Endodermal cell (in vitro differentiated cells): Measurements from ENCODE around the gene SPDEF. TPM values are rescaled to one million over a fixed set of nuclear protein-coding genes. Genes with fewer than 3 reads are reported as not detected.

Experiments
- DNase-seq: peaks from one replicate; pipeline ENCODE4 v3.0.0-alpha.2; 2017
- H3K27ac ChIP-seq: 2 replicates; pipeline ENCODE4 v1.5.1; 2013; ENCODE audit warnings: mild to moderate bottlenecking, low read depth, low read length, moderate library complexity
- H3K27me3 ChIP-seq: 2 replicates; pipeline ENCODE4 v1.6.1; 2013; ENCODE audit warnings: mild to moderate bottlenecking, low read length, moderate library complexity; ENCODE audit not compliant: insufficient read depth, control insufficient read depth, poor library complexity, severe bottlenecking
- H3K36me3 ChIP-seq: 2 replicates; pipeline ENCODE4 v1.7.0; 2013; ENCODE audit warnings: mild to moderate bottlenecking, low read length, moderate library complexity; ENCODE audit not compliant: control insufficient read depth, insufficient read depth
- H3K4me1 ChIP-seq: one replicate; pipeline ENCODE4 v1.7.0; 2013; ENCODE audit warnings: low read length; ENCODE audit not compliant: control insufficient read depth, insufficient read depth
- H3K4me3 ChIP-seq: 2 replicates; pipeline ENCODE4 v1.5.1; 2013; ENCODE audit warnings: mild to moderate bottlenecking, low read length, moderate library complexity
- H3K9ac ChIP-seq: 2 replicates; pipeline ENCODE4 v1.6.1; 2013; ENCODE audit warnings: mild to moderate bottlenecking, low read length, moderate library complexity; ENCODE audit not compliant: poor library complexity, severe bottlenecking; ENCODE audit errors: extremely low read depth
- H3K9me3 ChIP-seq: 2 replicates; pipeline ENCODE4 v1.6.1; 2013; ENCODE audit warnings: mild to moderate bottlenecking, low read length, moderate library complexity; ENCODE audit not compliant: control insufficient read depth
- H3K27ac Mint-ChIP-seq: 2 replicates; pipeline ENCODE4 v1.8.0; 2020; ENCODE audit warnings: mixed read lengths
- H3K27me3 Mint-ChIP-seq: 2 replicates; pipeline ENCODE4 v1.8.0; 2021; ENCODE audit warnings: mild to moderate bottlenecking, mixed read lengths; ENCODE audit not compliant: insufficient read depth
- H3K36me3 Mint-ChIP-seq: 2 replicates; pipeline ENCODE4 v1.8.0; 2020; ENCODE audit warnings: low read depth, mixed read lengths
- H3K4me1 Mint-ChIP-seq: 2 replicates; pipeline ENCODE4 v1.8.0; 2020; ENCODE audit warnings: mixed read lengths
- H3K4me3 Mint-ChIP-seq: 2 replicates; pipeline ENCODE4 v1.8.0; 2020; ENCODE audit warnings: mild to moderate bottlenecking, moderate library complexity, mixed read lengths
- H3K9me3 Mint-ChIP-seq: 2 replicates; pipeline ENCODE4 v1.8.0; 2020; ENCODE audit warnings: mild to moderate bottlenecking, mixed read lengths
- WGBS, 2 experiments: methylation state at CpG; one replicate each; pipeline versions ENCODE4 v1.1.5 to v1.1.7; 2013; ENCODE audit warnings: missing lambda C conversion rate in 2 of 2, mixed read lengths in 1 of 2; ENCODE audit not compliant: insufficient coverage in 1 of 2, insufficient read length in 1 of 2; 5-methylcytosine and 5-hydroxymethylcytosine counted together
- total RNA-seq, 2 donors: library from RNA; stranded (reverse); fragmentation: NEBNext Ultra II Directional in 1 of 2; extraction: Animal tissue kit (Norgen Biotek cat#: 25700) in 1 of 2; gene quantifications; 2 replicates in 1 of 2; 3 replicates in 1 of 2; pipeline ENCODE4 v1.2.1, GENCODE V29; 2021
- TF ChIP-seq, protein P1 (sequence below): fragments of 200-600 bp; sonication (generic); conservative IDR thresholded peaks from 2 replicates; pipeline ENCODE4 v1.5.0; 2021; ENCODE audit warnings: antibody characterized with exemption, mild to moderate bottlenecking

SPDEF gene
- total RNA-seq, 2 donors from 2014 or later: 1.1 to 2.6 TPM

GRCh38 chr6:34539181-34539580 lies 16.9 kb downstream of the SPDEF start:
- DNase-seq: no peak
- Histone ChIP-seq H3K36me3 (no peaks in the 10 kb centered on the region), H3K27ac (no peak overlapping the region), H3K9ac (no peak overlapping the region), H3K4me1 (no peaks in the 10 kb centered on the region), H3K4me3 (no peak overlapping the region), H3K27me3 (no peaks in the 10 kb centered on the region), H3K9me3 (no peaks in the 10 kb centered on the region)
- Mint-ChIP-seq H3K27ac (no peak overlapping the region), H3K4me1 (no peaks in the 10 kb centered on the region), H3K9me3 (no peaks in the 10 kb centered on the region), H3K27me3 (no peaks in the 10 kb centered on the region), H3K36me3 (no peaks in the 10 kb centered on the region), H3K4me3 (no peak overlapping the region)
- TF ChIP-seq, protein P1, sequence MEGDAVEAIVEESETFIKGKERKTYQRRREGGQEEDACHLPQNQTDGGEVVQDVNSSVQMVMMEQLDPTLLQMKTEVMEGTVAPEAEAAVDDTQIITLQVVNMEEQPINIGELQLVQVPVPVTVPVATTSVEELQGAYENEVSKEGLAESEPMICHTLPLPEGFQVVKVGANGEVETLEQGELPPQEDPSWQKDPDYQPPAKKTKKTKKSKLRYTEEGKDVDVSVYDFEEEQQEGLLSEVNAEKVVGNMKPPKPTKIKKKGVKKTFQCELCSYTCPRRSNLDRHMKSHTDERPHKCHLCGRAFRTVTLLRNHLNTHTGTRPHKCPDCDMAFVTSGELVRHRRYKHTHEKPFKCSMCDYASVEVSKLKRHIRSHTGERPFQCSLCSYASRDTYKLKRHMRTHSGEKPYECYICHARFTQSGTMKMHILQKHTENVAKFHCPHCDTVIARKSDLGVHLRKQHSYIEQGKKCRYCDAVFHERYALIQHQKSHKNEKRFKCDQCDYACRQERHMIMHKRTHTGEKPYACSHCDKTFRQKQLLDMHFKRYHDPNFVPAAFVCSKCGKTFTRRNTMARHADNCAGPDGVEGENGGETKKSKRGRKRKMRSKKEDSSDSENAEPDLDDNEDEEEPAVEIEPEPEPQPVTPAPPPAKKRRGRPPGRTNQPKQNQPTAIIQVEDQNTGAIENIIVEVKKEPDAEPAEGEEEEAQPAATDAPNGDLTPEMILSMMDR: no peak
- WGBS, 2 experiments: 87% methylated on average over 14 of the region's 14 CpGs; no CpG with 5 or more reads in 1 of the 2 experiments

- 93 to 94% methylated on average over 3 to 6 of the region's 6 CpGs for WGBS, 2 experiments
- no peak overlapping the region for H3K4me3 ChIP-seq
- no peaks in the 10 kb centered on the region for H3K36me3 ChIP-seq
- no peak overlapping the region for H3K9ac ChIP-seq
- no peaks in the 10 kb centered on the region for H3K27me3 ChIP-seq
- H3K9me3 ChIP-seq: no peaks in the 10 kb centered on the region
- DNase-seq: no peak
- H3K27me3 Mint-ChIP-seq: no peaks in the 10 kb centered on the region
- no peak overlapping the region for H3K4me3 Mint-ChIP-seq
- TF ChIP-seq, protein P1: no peak
- no peak overlapping the region for H3K27ac Mint-ChIP-seq
- H3K36me3 Mint-ChIP-seq: no peaks in the 10 kb centered on the region
- H3K9me3 Mint-ChIP-seq: no peaks in the 10 kb centered on the region
- H3K27ac ChIP-seq: no peak overlapping the region
- no peaks in the 10 kb centered on the region for H3K4me1 Mint-ChIP-seq
- H3K4me1 ChIP-seq: no peaks in the 10 kb centered on the region
These were observed 17.5 kb downstream of the SPDEF start for GRCh38 chr6:34538581-34538980.

GRCh38 chr6:34537922-34538550 lies 18.1 kb downstream of the SPDEF start:
- TF ChIP-seq, protein P1: no peak
- Histone ChIP-seq H3K9me3 (no peaks in the 10 kb centered on the region), H3K36me3 (no peaks in the 10 kb centered on the region), H3K4me1 (no peaks in the 10 kb centered on the region), H3K27ac (no peak overlapping the region), H3K4me3 (no peak overlapping the region), H3K27me3 (no peaks in the 10 kb centered on the region), H3K9ac (no peak overlapping the region)
- Mint-ChIP-seq H3K36me3 (no peaks in the 10 kb centered on the region), H3K4me1 (no peaks in the 10 kb centered on the region), H3K4me3 (no peak overlapping the region), H3K9me3 (no peaks in the 10 kb centered on the region), H3K27ac (no peak overlapping the region), H3K27me3 (no peaks in the 10 kb centered on the region)
- WGBS, 2 experiments: 85 to 92% methylated on average over 8 to 19 of the region's 19 CpGs
- DNase-seq: no peak
